Measurements from ENCODE around the gene SLC25A45.

Gene SLC25A45

DNA sequence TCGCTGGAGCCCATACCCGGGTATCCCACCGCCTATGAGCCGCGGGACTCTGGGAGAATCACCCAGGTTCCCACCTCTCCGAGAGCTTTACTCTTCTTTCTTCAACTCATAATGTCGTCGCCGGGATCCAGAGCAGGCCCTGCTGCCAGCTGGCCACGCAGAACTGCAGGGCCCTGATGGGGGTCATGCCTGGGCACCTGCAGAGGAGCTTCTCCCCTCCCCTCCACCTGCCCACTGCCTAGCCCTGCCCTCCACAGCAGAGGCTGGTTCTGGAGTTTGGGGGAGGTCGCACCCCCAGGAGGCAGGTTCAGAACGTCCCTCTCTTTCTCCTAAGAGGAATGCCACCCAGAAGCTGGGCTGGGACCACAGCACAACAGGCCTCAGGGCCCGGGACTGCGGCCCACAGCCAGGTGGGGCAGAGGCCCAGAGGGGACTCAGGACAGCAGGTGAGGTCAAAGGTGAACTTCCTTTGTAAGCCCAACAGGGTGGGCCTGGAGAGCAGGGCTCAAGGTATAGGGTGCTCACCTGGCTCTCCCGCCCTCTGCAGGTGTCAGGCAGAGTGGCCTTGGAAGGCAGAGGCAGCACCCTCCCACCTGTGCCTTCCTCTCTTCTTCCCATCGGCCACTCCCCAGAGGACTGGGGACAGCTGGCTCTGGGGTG is 1.9 kb downstream of the SLC25A45 start:
- H3K4me1 ChIP-seq = no peaks in the 10 kb centered on the region
- no peak for DNase-seq
- TF ChIP-seq, protein P1, sequence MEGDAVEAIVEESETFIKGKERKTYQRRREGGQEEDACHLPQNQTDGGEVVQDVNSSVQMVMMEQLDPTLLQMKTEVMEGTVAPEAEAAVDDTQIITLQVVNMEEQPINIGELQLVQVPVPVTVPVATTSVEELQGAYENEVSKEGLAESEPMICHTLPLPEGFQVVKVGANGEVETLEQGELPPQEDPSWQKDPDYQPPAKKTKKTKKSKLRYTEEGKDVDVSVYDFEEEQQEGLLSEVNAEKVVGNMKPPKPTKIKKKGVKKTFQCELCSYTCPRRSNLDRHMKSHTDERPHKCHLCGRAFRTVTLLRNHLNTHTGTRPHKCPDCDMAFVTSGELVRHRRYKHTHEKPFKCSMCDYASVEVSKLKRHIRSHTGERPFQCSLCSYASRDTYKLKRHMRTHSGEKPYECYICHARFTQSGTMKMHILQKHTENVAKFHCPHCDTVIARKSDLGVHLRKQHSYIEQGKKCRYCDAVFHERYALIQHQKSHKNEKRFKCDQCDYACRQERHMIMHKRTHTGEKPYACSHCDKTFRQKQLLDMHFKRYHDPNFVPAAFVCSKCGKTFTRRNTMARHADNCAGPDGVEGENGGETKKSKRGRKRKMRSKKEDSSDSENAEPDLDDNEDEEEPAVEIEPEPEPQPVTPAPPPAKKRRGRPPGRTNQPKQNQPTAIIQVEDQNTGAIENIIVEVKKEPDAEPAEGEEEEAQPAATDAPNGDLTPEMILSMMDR (IDR thresholded peaks at IDR 0.05; ENCODE audit: low read depth, low read length) = no peak
- no peaks in the 10 kb centered on the region for H3K9me3 ChIP-seq
- H3K27me3 ChIP-seq = no peaks in the 10 kb centered on the region
- H3K36me3 ChIP-seq = no peaks in the 10 kb centered on the region
- H3K4me3 ChIP-seq (ENCODE audit: low read depth, low read length) = no peak overlapping the region

DNA sequence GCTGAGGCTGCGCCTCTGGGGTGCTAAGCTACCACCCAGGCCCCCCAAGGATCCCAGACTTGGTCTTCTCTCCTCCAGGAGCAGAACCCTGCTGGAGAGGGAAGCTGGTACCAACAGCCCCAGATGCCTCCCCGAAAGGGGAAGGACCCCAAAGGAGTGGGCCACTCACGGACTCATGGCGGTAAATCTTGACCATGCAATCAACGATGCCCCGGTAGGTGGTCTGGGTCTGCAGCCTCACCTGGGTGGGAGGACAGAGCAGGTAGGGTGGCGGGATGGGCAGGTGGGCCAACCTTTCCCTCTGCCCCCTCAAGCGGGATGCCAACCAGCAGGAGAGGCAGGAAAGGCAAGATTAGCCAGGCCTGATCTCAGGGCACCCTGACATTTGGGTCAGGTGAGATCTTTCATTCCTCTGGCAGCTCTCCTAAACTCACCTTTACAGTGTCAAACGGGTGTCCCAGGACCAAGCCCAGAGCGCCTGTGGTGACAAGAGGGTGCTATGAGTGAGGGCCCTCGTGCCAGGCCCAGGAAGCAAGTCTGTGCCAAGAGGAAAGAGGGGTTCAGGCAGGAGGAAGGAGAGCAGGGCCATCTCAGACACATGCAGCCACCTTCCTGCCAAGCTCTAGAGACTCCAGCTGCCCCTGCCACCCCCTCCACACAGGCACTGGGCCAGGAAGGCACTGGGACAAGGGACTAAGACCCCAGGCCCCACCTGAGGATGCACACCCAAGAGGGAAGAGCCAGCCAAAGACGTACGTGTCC is 2.6 kb downstream of the SLC25A45 start:
- Histone ChIP-seq H3K4me3 (ENCODE audit: low read depth, low read length) (no peak overlapping the region), H3K27me3 (no peaks in the 10 kb centered on the region), H3K36me3 (no peaks in the 10 kb centered on the region), H3K9me3 (no peaks in the 10 kb centered on the region), H3K4me1 (no peaks in the 10 kb centered on the region)
- TF ChIP-seq, protein P1 (IDR thresholded peaks at IDR 0.05; ENCODE audit: low read depth, low read length) = no peak
- DNase-seq = no peak

DNA sequence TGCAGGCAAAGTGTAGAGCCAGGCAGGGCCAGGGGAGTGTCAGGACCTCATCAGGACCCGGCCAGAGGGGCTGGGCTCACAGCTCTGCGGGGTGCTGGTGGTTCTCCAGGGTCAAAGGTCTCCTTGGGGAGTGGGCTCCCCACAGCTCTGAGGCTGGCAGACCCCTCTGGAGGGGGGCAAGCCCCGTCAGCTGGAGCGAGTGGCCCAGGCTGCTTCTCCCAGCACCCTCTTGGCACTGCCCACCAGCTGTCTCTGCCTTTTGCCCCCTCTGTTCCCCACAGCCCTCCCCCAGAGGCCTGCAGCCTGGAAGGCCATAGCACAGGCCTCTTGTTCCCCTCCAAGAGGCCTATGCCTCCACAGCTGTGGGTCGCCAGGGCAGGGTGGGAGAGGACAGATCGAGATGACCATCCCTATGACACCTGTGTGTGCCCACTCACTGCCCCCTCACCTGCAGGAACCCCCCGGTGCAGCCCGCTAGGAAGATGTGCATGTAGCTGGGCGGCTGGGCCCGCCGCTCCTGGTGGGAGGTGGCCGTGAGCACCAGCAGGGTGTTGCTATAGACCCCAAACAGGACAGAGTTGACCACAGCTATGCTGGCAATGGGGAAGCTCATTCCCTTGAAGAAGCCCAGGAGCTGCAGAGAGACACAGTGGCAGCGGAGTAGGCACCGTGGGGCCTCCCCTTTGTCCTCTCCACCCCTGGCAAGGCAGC is 3.4 kb downstream of the SLC25A45 start:
- no peaks in the 10 kb centered on the region for H3K4me1 ChIP-seq

DNA sequence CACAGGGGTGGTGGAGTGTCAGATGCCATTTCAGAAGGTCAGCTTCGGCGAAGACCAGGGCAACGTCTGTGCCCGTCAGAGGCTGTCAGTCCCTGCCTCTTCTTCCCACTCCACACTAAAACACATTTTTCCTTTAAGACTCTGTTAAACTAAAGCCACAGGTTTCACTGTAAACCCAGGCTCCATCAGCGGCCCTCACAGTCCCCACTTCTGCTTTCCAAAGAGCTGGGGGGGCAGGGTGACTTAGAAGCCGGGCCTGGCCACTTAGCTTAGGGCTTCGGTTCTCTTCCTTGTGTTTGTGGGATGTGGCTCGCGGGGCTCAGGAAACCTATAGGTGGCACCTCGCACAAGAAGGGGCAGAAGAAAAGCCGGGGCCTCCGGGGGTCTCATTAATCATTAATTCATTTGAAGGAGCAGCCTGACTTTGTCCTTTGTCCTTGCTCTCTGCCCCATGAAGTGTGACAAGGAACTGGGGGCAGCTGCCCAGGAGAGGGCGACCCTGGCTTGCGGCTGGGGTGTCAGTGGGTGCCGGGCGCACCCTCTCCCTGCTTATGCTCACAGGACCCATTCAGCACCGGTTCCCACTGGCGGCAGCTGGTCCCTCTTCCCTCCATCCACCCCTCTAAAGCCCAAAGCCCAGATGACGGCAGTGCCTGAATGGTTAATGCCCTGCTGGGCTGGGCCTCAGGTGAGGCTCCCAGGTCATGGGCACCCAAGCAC is 4.1 kb downstream of the SLC25A45 start:
- Histone ChIP-seq H3K27me3 (no peaks in the 10 kb centered on the region), H3K4me3 (ENCODE audit: low read depth, low read length) (no peak overlapping the region), H3K36me3 (no peaks in the 10 kb centered on the region), H3K9me3 (no peaks in the 10 kb centered on the region), H3K4me1 (no peaks in the 10 kb centered on the region)
- DNase-seq = no peak
- TF ChIP-seq, protein P1 (IDR thresholded peaks at IDR 0.05; ENCODE audit: low read depth, low read length) = no peak

More for the DNA sequence above, 3.4 kb downstream of the SLC25A45 start:
- Histone ChIP-seq H3K9me3 (no peaks in the 10 kb centered on the region), H3K36me3 (no peaks in the 10 kb centered on the region), H3K27me3 (no peaks in the 10 kb centered on the region), H3K4me3 (ENCODE audit: low read depth, low read length) (no peak overlapping the region)
- TF ChIP-seq, protein P1 (IDR thresholded peaks at IDR 0.05; ENCODE audit: low read depth, low read length) = no peak
- no peak for DNase-seq

DNA sequence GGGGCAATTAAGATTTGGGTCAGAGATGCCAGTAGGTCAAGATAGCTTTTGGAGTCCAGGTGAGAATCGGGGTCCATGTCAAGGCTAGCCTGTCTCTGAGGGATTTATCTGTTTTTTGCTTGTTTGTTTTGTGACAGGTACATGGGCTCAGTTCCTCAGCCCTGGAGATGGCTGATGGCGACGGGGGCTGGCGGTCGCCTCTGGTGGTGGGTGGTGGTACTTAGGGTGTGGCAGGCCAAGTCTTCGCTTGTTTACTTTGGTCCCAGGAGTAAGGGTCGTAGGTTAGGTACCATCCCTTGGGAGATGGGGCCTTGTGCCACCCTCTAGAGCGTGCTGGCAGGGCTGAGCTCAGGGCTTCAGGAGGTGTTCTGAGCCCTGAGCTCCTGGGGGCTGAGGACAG is 4.7 kb downstream of the SLC25A45 start:
- Histone ChIP-seq H3K4me3 (ENCODE audit: low read depth, low read length) (no peak overlapping the region), H3K27me3 (no peaks in the 10 kb centered on the region), H3K9me3 (no peaks in the 10 kb centered on the region), H3K36me3 (no peaks in the 10 kb centered on the region), H3K4me1 (no peaks in the 10 kb centered on the region)
- no peak for DNase-seq
- TF ChIP-seq, protein P1 (IDR thresholded peaks at IDR 0.05; ENCODE audit: low read depth, low read length) = no peak

Data from BE2C (cell line).